ENCODE results near the gene C14orf180.

The C14orf180 gene

DNA sequence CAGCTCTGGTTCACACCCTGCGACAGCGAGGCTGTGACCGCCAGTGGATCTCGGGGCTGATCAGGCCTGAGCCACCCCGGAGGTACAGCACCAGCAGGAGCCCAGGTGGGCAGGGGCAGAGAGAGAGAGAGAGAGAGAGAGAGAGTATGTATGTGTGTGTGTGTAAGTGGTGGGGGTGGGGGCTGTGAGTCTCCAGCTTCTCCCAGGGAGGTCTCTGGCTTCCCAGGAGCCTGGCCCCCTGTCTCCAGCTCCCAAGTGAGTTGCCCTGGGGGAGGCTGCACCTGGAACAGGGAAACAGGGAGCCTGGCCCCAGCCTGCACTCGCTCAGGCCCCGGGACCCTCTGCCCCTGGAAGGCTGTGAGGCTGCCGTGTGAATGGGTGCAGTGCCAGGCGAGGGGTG, 2.0 kb downstream of the C14orf180 start:
- no peak for DNase-seq

DNA sequence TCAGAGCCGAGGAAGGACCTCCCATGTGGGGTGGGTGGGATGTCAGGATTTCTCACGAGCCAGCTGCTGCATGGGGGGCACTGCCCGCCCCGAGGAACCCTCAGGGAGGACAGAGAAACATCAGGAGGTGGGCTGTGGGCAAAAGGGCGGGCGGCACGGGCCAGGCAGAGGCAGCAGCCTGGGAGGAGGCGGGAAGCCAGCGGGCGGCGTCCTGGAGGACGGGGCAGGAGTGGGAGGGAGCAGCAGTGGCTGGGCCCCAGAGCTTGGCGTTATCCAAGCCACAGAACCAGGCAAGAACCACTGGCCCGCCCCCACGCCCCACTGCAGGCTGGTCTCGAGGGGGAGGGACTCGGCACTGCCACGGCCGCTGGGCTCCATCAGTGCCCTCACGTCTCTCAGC, 2.4 kb downstream of the C14orf180 start:
- DNase-seq: no peak

DNA sequence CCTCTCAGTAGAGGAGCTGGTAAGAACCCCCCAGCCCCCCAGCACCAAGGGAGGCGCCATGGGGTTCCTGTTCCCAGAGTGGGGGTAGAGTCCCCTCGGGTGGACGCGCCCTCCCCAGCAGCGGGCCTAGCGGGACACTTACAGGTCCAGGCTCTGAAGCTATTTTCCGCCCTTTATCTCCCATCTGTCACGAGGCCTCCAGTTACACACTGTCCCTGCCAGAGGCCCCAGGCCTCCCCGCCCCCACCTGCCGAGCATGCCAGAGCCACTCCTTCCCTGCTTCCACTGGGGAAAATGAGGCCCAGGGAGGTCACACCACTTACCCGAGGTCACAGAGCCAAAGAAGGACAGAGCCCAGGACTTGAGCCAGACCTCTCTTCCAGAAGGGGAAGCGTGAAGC, 3.1 kb downstream of the C14orf180 start:
- DNase-seq: no peak

DNA sequence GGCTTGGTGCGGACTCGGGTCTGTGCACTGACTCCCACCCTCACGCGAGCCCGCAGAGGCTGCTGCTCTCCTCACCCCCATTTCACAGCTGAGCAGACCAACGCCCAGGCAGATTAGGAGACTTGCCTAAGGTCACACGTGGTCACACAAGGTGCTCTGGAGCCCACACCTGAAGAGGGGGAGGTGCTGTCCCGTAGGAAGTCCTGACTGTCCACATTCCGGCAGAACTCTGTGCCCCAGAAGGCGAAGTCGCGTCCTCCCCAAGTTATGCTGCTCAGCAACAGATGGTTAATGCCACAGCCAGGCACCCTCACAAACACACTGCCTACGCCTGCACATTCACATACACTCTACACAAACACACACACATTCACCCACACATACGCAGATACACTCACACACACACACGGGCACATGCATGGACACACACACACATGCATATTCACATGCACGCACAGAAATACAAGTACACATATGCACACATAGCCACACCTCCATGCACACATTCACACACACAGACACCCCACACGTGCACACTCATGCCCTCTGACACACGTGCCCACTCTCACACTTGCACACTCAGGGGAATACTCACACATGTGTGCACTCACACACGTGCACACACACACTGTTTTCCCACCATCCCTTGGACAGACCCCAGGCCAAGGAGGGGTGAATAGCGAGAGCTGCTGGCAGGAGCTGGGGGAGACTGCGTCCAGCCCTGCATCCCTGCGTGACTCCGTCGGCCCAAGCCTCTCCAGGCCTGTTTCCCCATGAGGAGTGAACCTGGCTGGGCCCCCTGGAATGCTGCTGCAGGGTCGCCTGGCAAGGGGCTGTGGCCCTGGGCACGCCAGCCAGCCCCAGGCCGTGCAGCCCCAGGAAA, 4.1 kb downstream of the C14orf180 start:
- no peak for DNase-seq

DNA sequence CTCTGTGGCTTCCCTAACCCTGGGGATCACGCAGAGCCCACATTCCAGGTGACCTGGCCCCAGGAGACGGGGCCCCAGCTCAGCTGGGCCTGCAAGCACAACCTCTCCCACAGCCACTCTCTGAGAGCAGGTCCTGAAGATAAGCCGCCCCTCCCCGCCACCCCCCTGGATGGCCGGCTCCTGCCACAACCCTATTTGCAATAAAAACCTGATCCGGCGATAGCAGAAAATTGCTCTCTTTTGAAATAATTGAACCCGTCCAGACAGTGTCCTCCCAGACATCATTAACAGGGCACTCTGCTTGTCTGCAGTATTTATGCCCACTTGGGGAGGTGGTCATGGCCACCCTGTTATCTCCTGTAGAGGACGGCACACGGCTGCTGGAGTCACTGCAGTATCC, 5.0 kb downstream of the C14orf180 start:
- DNase-seq: no peak

GRCh38 chr14:104585966-104586697, 6.6 kb downstream of the C14orf180 start:
- no peak for DNase-seq

- DNase-seq: no peak
Measured at GRCh38 chr14:104586832-104587620, 7.5 kb downstream of the C14orf180 start.

GRCh38 chr14:104587641-104588040, 8.1 kb downstream of the C14orf180 start:
- DNase-seq: no peak

- DNase-seq: no peak
Measured at GRCh38 chr14:104588066-104588857, 8.7 kb downstream of the C14orf180 start.

GRCh38 chr14:104589338-104590195, 10.0 kb downstream of the C14orf180 start:
- DNase-seq: no peak

DNA sequence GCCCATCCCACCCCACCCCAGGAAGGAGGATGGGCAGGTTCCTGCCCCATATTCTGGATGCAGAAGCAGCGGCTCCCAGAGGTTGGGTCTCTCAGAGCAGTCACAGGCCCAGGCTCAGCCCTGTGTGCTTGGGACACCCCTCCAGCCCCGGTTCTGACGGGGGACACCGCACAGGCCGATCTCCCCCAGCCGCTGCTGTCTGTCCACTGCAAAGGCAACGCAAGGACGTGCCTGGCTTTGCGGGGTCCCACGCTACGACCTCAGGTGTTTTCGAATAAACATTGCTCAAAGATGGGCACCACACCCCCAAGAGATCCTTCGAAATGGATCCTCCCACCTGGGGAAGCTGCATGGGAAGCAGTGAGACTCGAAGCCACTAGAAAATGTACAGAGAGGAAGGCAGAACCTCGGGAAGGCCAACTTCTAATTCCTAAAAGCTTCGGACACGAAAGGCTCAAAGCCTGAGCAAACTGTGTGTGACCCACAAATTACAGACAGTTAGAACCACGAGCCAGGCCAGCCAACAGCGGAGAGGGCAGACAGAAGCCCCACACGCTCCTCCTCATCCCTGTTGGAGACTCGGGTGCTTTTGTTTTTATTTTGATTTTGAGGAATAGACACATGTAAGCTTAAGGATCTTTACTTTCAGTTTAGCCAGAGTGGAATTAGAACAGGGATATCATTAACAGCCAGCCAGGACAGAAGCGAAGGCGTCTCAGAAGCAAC, 10.8 kb downstream of the C14orf180 start:
- no peak for DNase-seq

DNA sequence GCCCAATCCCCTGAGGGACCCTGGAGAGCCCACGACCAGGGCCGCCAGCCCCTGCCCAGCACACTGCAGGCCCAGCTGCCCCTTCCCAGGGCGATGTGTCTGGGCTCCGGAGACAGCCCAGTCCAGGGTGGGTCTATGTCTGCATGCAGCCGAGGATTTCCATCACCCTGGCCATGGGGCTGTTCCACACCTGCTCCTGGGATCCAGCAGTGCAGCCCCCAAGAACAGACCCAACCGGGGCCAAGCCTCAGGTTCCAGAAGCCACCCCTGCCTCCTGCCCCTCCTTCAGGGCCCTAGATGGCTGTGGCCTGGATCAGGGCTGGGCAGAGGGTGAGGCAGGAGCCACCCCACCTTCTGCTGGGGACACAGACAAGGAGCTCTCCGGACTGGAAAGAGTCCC, 11.5 kb downstream of the C14orf180 start:
- no peak for DNase-seq

- no peak for DNase-seq
Measured at GRCh38 chr14:104591506-104592291, 12.1 kb downstream of the C14orf180 start.

- DNase-seq: no peak
Measured at GRCh38 chr14:104592292-104592672, 12.7 kb downstream of the C14orf180 start.

GRCh38 chr14:104592785-104593184, 13.2 kb downstream of the C14orf180 start:
- DNase-seq: no peak

GRCh38 chr14:104593241-104593701, 13.7 kb downstream of the C14orf180 start:
- DNase-seq: no peak

GRCh38 chr14:104593710-104594136, 14.2 kb downstream of the C14orf180 start:
- DNase-seq: no peak

DNA sequence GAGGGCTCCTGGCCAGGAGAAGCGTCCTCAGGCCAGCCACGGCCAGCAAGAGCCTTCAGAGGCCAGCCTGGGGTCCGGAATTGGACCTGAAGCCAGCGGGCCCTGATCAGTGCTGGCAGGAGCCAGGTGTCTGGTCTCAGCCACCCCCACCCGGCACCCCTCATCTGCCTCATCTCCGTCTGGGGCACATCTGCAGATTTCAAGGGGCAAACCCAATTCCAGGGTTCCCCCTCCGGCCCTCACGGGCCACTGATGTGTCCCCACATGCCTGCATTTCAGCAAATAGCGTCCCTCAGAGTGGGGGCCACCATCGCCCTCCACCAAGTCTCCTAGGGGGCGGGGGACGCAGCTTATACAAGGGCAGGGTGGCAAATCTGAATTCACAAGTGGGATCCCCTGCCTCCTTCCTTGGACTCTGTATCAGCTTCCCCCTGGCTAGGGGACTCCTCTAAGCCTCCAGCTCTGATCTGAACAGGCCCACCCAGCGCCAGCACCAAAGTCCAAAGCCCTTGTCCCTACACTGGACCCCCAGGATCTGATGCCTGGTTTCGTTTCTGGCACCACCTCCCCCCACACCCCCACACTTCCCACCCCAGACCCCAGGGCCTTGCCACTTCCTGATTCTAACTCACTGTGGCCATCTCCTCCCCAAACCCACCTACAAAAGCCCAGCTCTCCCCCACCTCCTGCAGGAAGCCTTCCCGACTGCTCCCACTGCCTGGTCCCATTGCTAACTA, 14.9 kb downstream of the C14orf180 start:
- DNase-seq: no peak

- no peak for DNase-seq
Measured at GRCh38 chr14:104595116-104595675, 15.6 kb downstream of the C14orf180 start.

Measured in NCI-H2081 (cell line).